Caco-2 (cell line): ENCODE data around the gene YIPF7. TPM values are rescaled to one million over a fixed set of nuclear protein-coding genes. Genes with fewer than 3 reads are reported as not detected.

Experiments used
- BruUV-seq: library from RNA; stranded (reverse); fragments of 400-500 nt; replicated peaks from 2 replicates; lab custom pipeline; 2021; lab: Mats Ljungman, UMichigan
- CTCF ChIA-PET: fragments of 300-600 bp; sonication (Branson Sonifier 250); formaldehyde crosslinking; loops from one replicate; lab custom pipeline; 2022; ENCODE audit warnings: antibody characterized with exemption; lab: Charles Lee
- POLR2A ChIA-PET: fragments of 300-600 bp; sonication (Branson Sonifier 250); formaldehyde crosslinking; loops from one replicate; lab custom pipeline; 2022; ENCODE audit warnings: antibody characterized with exemption; lab: Charles Lee
- DNase-seq, 2 experiments: peaks; one replicate each; pipeline versions ENCODE4 v3.0.0 to v3.0.0-alpha.2; 2020 to 2022
- H3K27me3 ChIP-seq: replicated peaks from 2 replicates; pipeline ENCODE4 v1.6.0; 2011; ENCODE audit warnings: low read length; ENCODE audit not compliant: control insufficient read depth, insufficient read depth
- H3K36me3 ChIP-seq: 2 replicates; pipeline ENCODE4 v1.5.1; 2011; ENCODE audit warnings: low read length; ENCODE audit not compliant: control insufficient read depth, insufficient read depth
- H3K4me1 ChIP-seq: fragments of 250-450 bp; sonication (Bioruptor Pico); 2 replicates; pipeline ENCODE4 v1.5.1; 2020; ENCODE audit warnings: mild to moderate bottlenecking
- H3K4me3 ChIP-seq: 2 replicates; pipeline ENCODE4 v1.5.1; 2011; ENCODE audit warnings: low read depth, mild to moderate bottlenecking, control low read depth, low read length
- H3K9me3 ChIP-seq: fragments of 250-450 bp; sonication (Bioruptor Pico); 2 replicates; pipeline ENCODE4 v1.5.1; 2020; ENCODE audit warnings: mild to moderate bottlenecking, moderate library complexity
- H3K27ac Mint-ChIP-seq: one replicate; pipeline ENCODE4 v1.8.0; 2022; ENCODE audit warnings: mixed read lengths; ENCODE audit not compliant: unreplicated experiment
- H3K27me3 Mint-ChIP-seq: one replicate; pipeline ENCODE4 v1.8.0; 2022; ENCODE audit warnings: mixed read lengths; ENCODE audit not compliant: insufficient read depth, unreplicated experiment
- H3K36me3 Mint-ChIP-seq: one replicate; pipeline ENCODE4 v1.8.0; 2022; ENCODE audit warnings: mild to moderate bottlenecking, mixed read lengths; ENCODE audit not compliant: insufficient read depth, unreplicated experiment
- H3K4me1 Mint-ChIP-seq: one replicate; pipeline ENCODE4 v1.8.0; 2022; ENCODE audit warnings: low read depth, mixed read lengths; ENCODE audit not compliant: unreplicated experiment
- H3K4me3 Mint-ChIP-seq: one replicate; pipeline ENCODE4 v1.8.0; 2022; ENCODE audit warnings: mild to moderate bottlenecking, moderate library complexity, mixed read lengths; ENCODE audit not compliant: unreplicated experiment
- H3K9me3 Mint-ChIP-seq: one replicate; pipeline ENCODE4 v1.8.0; 2022; ENCODE audit warnings: mixed read lengths; ENCODE audit not compliant: unreplicated experiment
- intact Hi-C: fragments of 100-400 bp; cut with micrococcal nuclease; formaldehyde crosslinking; loops from one replicate; pipeline ENCODE4 v1.10.0; 2022; ENCODE audit not compliant: unreplicated experiment
- total RNA-seq: library from RNA; stranded (reverse); gene quantifications from 2 replicates; pipeline ENCODE4 v1.2.3, GENCODE V29; 2022
- TF ChIP-seq, protein P1 (sequence below), 2 experiments: fragments of 200-600 bp in 1 of 2; IDR thresholded peaks; 1 replicate in 1 of 2; 2 replicates in 1 of 2; pipeline versions ENCODE4 v1.5.1 to v1.8.0; 2011 to 2022; ENCODE audit warnings: antibody characterized with exemption in 1 of 2, control low read depth in 1 of 2, inconsistent platforms in 1 of 2, low read depth in 1 of 2, low read length in 1 of 2, mild to moderate bottlenecking in 1 of 2, moderate library complexity in 1 of 2; ENCODE audit not compliant: insufficient read depth in 1 of 2, severe bottlenecking in 1 of 2, unreplicated experiment in 1 of 2

Gene YIPF7
- total RNA-seq, 1 experiment from 2014 or later, result not detected

DNA sequence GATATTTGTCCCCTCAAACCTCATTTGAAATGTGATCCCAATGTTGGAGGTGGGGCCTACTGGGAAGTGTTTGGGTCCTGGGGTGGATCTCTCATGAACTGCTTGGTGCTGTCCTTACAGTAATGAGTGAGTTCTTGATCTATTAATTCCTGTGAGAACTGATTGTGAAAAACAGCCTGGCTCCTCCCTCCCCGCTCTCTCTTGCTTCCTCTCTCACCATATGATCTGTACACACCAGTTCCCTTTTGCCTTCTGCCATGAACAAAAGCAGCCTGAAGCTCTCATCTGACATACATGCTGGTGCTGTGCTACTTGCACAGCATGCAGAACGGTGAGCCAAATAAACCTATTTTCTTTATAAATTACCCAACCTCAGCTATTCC lies 11.2 kb upstream of the YIPF7 start:
- no peaks in the 10 kb centered on the region for H3K9me3 Mint-ChIP-seq
- TF ChIP-seq, protein P1, sequence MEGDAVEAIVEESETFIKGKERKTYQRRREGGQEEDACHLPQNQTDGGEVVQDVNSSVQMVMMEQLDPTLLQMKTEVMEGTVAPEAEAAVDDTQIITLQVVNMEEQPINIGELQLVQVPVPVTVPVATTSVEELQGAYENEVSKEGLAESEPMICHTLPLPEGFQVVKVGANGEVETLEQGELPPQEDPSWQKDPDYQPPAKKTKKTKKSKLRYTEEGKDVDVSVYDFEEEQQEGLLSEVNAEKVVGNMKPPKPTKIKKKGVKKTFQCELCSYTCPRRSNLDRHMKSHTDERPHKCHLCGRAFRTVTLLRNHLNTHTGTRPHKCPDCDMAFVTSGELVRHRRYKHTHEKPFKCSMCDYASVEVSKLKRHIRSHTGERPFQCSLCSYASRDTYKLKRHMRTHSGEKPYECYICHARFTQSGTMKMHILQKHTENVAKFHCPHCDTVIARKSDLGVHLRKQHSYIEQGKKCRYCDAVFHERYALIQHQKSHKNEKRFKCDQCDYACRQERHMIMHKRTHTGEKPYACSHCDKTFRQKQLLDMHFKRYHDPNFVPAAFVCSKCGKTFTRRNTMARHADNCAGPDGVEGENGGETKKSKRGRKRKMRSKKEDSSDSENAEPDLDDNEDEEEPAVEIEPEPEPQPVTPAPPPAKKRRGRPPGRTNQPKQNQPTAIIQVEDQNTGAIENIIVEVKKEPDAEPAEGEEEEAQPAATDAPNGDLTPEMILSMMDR (IDR thresholded peaks at IDR 0.05; ENCODE audit: insufficient read depth in 1 of 2, low read depth in 1 of 2, low read length in 1 of 2, severe bottlenecking in 1 of 2, unreplicated experiment in 1 of 2), result no peak
- no peak overlapping the region for H3K27ac Mint-ChIP-seq
- DNase-seq, result no peak
- H3K27me3 Mint-ChIP-seq, result peaks cover 5% of the 10 kb centered on the region
- BruUV-seq, result no TSS peak
- intact Hi-C loops, result no loop called here
- Histone ChIP-seq H3K4me1 (no peaks in the 10 kb centered on the region), H3K27me3 (no peaks in the 10 kb centered on the region), H3K36me3 (no peaks in the 10 kb centered on the region), H3K9me3 (no peaks in the 10 kb centered on the region), H3K4me3 (no peak overlapping the region)
- no peaks in the 10 kb centered on the region for H3K36me3 Mint-ChIP-seq
- H3K4me3 Mint-ChIP-seq, result no peak overlapping the region
- CTCF ChIA-PET, result no interaction called here
- H3K4me1 Mint-ChIP-seq, result no peaks in the 10 kb centered on the region
- POLR2A ChIA-PET, result no interaction called here

DNA sequence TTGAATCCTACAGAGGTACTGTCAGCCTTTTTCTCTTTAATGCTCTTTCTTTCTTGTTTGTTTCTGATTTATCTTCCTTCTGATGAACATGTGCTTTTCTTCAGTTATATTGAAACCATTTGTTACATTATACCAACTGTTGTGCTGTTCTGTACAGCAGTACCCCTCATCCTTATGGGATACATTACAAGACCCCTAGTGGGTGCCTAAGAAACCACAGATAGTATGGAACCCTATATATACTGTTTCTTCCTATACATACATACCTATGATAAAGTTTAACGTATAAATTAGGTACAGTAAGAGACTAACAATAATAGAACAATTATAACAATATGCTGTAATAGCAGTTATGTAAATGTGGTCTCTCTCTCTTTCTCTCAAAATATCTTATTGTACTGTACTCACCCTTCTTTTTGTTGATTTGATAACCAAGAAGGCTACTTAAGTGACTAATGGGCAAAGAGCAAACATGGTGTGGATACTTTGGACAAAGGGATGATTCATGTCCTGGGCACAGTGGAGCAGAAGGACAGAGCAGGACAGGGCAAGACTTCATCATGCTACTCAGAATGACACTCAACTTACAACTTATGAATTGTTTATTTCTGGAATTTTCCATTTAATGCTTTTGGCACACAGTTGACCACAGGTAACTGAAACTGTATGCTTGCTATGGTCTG lies 10.7 kb upstream of the YIPF7 start:
- CTCF ChIA-PET, result no interaction called here

DNA sequence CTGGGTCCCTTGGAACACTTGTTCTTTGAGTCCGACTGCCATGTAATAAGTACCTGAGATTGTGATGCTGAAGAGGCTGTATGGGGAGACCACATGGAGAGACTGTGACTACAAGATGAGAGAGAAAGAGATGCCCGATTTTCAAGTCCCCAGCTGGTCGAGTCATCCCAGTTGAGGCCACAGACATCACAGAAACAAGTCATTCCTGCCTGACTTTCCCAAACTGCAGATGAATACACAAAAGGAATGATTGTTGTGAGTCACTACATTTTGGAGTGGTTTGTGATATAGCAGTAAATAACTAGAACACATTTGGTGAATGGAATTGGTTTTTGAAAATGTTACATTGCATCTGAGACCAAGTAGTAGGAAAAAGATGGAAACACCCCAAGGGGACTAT lies 9.0 kb upstream of the YIPF7 start:
- H3K27me3 Mint-ChIP-seq, result peaks cover 3% of the 10 kb centered on the region
- H3K9me3 ChIP-seq, result no peaks in the 10 kb centered on the region
- no peak overlapping the region for H3K4me3 Mint-ChIP-seq
- no peaks in the 10 kb centered on the region for H3K4me1 ChIP-seq
- no TSS peak for BruUV-seq
- H3K36me3 ChIP-seq, result no peaks in the 10 kb centered on the region
- POLR2A ChIA-PET, result no interaction called here
- no peak overlapping the region for H3K27ac Mint-ChIP-seq
- no peak overlapping the region for H3K4me3 ChIP-seq
- H3K27me3 ChIP-seq, result no peaks in the 10 kb centered on the region
- no peaks in the 10 kb centered on the region for H3K4me1 Mint-ChIP-seq
- H3K36me3 Mint-ChIP-seq, result no peaks in the 10 kb centered on the region
- TF ChIP-seq, protein P1 (IDR thresholded peaks at IDR 0.05; ENCODE audit: insufficient read depth in 1 of 2, low read depth in 1 of 2, low read length in 1 of 2, severe bottlenecking in 1 of 2, unreplicated experiment in 1 of 2), result no peak
- intact Hi-C loops, result no loop called here
- CTCF ChIA-PET, result no interaction called here
- no peak for DNase-seq
- H3K9me3 Mint-ChIP-seq, result no peaks in the 10 kb centered on the region

More for the DNA sequence above, 10.7 kb upstream of the YIPF7 start:
- no peaks in the 10 kb centered on the region for H3K4me1 ChIP-seq
- POLR2A ChIA-PET, result no interaction called here
- TF ChIP-seq, protein P1 (IDR thresholded peaks at IDR 0.05; ENCODE audit: insufficient read depth in 1 of 2, low read depth in 1 of 2, low read length in 1 of 2, severe bottlenecking in 1 of 2, unreplicated experiment in 1 of 2), result no peak
- H3K36me3 ChIP-seq, result no peaks in the 10 kb centered on the region
- Mint-ChIP-seq H3K4me1 (no peaks in the 10 kb centered on the region), H3K36me3 (no peaks in the 10 kb centered on the region), H3K4me3 (no peak overlapping the region), H3K27ac (no peak overlapping the region), H3K27me3 (peaks cover 3% of the 10 kb centered on the region), H3K9me3 (no peaks in the 10 kb centered on the region)
- no peaks in the 10 kb centered on the region for H3K27me3 ChIP-seq
- no TSS peak for BruUV-seq
- intact Hi-C loops, result no loop called here
- no peak overlapping the region for H3K4me3 ChIP-seq
- H3K9me3 ChIP-seq, result no peaks in the 10 kb centered on the region
- no peak for DNase-seq
